Spleen (tissue), 11 donors: ENCODE results near the gene PCED1B. TPM values are rescaled to one million over a fixed set of nuclear protein-coding genes. Genes with fewer than 3 reads are reported as not detected.

Experiments
- DNase-seq: peaks from one replicate; pipeline ENCODE4 v3.0.0-alpha.2; 2020
- H3K27ac ChIP-seq, 8 donors: fragments of 200-600 bp; sonication (generic) in 7 of 8; 1 replicate in 4 of 8; 2 replicates in 4 of 8; pipeline versions ENCODE4 v1.5.0 to v1.8.0; 2016 to 2021; ENCODE audit warnings: inconsistent platforms in 4 of 8, mild to moderate bottlenecking in 4 of 8, moderate library complexity in 1 of 8
- H3K27me3 ChIP-seq, 7 donors: fragments of 200-600 bp; sonication (generic) in 6 of 7; replicated peaks in 1 of 7; 1 replicate in 4 of 7; 2 replicates in 3 of 7; pipeline versions ENCODE4 v1.5.0 to v1.8.0; 2016 to 2021; ENCODE audit warnings: inconsistent platforms in 3 of 7, mild to moderate bottlenecking in 1 of 7
- H3K36me3 ChIP-seq, 6 donors: fragments of 200-600 bp; sonication (generic) in 5 of 6; 1 replicate in 4 of 6; 2 replicates in 2 of 6; pipeline versions ENCODE4 v1.5.0 to v1.8.0; 2016 to 2021; ENCODE audit warnings: inconsistent platforms in 2 of 6
- H3K4me1 ChIP-seq, 6 donors: fragments of 200-600 bp; sonication (generic) in 5 of 6; 1 replicate in 3 of 6; 2 replicates in 3 of 6; pipeline versions ENCODE4 v1.5.0 to v1.8.0; 2016 to 2021; ENCODE audit warnings: inconsistent platforms in 3 of 6
- H3K4me3 ChIP-seq, 8 donors: fragments of 200-600 bp; sonication (generic) in 7 of 8; 1 replicate in 4 of 8; 2 replicates in 4 of 8; pipeline versions ENCODE4 v1.5.0 to v1.8.0; 2016 to 2021; ENCODE audit warnings: inconsistent platforms in 4 of 8, mild to moderate bottlenecking in 4 of 8, moderate library complexity in 2 of 8
- H3K9me3 ChIP-seq, 8 donors: fragments of 200-600 bp; sonication (generic) in 7 of 8; 1 replicate in 4 of 8; 2 replicates in 4 of 8; pipeline versions ENCODE4 v1.5.0 to v1.8.0; 2016 to 2021; ENCODE audit warnings: inconsistent platforms in 4 of 8
- POLR2A ChIP-seq, 3 donors: fragments of 450-650 bp; IDR thresholded peaks; one replicate each; pipeline ENCODE4 v1.5.1; 2017; ENCODE audit warnings: antibody characterized with exemption in 3 of 3, mild to moderate bottlenecking in 1 of 3
- POLR2AphosphoS5 ChIP-seq, 3 donors: sonication (generic); formaldehyde crosslinking; IDR thresholded peaks; one replicate each; pipeline ENCODE4 v1.5.1; 2017; ENCODE audit warnings: antibody characterized with exemption in 3 of 3
- WGBS, 5 donors: extraction: QIAGEN DNeasy Blood & Tissue Kit in 3 of 5; methylation state at CpG; one replicate each; pipeline versions ENCODE4 v1.1.5 to v1.1.7; 2013 to 2018; 5-methylcytosine and 5-hydroxymethylcytosine counted together
- intact Hi-C: fragments of 100-400 bp; cut with DNase I; formaldehyde crosslinking; loops from one replicate; pipeline ENCODE4 v1.15.0; 2023; ENCODE audit warnings: low total_unique reads
- polyA plus RNA-seq, 3 donors: library from polyadenylated mRNA; stranded (reverse); fragments of 200-250 nt; gene quantifications; one replicate each; pipeline ENCODE4 v1.2.1, GENCODE V29; 2013
- total RNA-seq, 7 donors: library from RNA; depleted of rRNA in 3 of 7; stranded (reverse); fragments of >200 nt in 3 of 7; fragmentation: NEBNext Ultra II Directional in 4 of 7; extraction: Animal tissue kit (Norgen Biotek cat#: 25700) in 4 of 7; gene quantifications; one replicate each; pipeline versions ENCODE4 v1.1.0 to v1.2.1, GENCODE V29; 2016 to 2021
- TF ChIP-seq, protein P1 (sequence below), 11 experiments: fragments of 200-600 bp in 7 of 11; fragments of 450-650 bp in 4 of 11; sonication (generic) in 4 of 11; IDR thresholded peaks in 8 of 11; conservative IDR thresholded peaks in 3 of 11; 1 replicate in 7 of 11; 2 replicates in 4 of 11; pipeline versions ENCODE4 v1.4.0 to v1.8.0; 2016 to 2021; ENCODE audit warnings: antibody characterized with exemption in 11 of 11, inconsistent platforms in 4 of 11, mild to moderate bottlenecking in 1 of 11
- donor health status: healthy with polysubstance abuse.
- donor health status: DM: no; HTN: no; CAD: no; lungs with moderate emphysema.
- donor health status: DM: no; HTN: no; CAD: no.
- donor health status: Bipolar disorder and iron deficiency.
- donor health status: healthy.
- donor health status: DM: no; HTN: no; CAD: no.
- donor health status: DM: yes; HTN: yes; CAD: no.

Gene PCED1B
- total and polyA plus RNA-seq, 10 donors: 15.3 to 34.5 (median 24.4) TPM

DNA sequence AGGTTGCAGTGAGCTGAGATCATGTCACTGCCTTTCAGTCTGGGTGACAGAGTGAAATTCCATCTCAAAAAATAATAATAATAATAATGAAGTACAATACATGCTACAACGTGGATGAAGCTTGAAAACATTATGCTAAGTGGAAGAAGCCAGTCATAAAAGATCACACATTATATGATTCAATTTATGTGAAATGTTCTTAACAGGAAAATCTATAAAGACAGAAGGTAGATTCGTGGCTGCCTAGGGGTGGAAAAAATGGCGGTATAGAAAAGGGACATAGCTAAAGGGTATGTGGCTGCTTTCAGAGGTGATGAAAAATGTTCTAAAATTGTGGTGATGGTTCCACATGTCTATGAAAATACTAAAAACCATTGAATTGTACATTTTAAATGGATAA is 41.3 kb downstream of the PCED1B start:
- Histone ChIP-seq H3K4me1 (no peaks in the 10 kb centered on the region), H3K36me3 (no peaks in the 10 kb centered on the region), H3K27me3 (no peaks in the 10 kb centered on the region), H3K4me3 (no peak overlapping the region), H3K27ac (no peak overlapping the region), H3K9me3 (no peaks in the 10 kb centered on the region)
- TF ChIP-seq, protein P1, sequence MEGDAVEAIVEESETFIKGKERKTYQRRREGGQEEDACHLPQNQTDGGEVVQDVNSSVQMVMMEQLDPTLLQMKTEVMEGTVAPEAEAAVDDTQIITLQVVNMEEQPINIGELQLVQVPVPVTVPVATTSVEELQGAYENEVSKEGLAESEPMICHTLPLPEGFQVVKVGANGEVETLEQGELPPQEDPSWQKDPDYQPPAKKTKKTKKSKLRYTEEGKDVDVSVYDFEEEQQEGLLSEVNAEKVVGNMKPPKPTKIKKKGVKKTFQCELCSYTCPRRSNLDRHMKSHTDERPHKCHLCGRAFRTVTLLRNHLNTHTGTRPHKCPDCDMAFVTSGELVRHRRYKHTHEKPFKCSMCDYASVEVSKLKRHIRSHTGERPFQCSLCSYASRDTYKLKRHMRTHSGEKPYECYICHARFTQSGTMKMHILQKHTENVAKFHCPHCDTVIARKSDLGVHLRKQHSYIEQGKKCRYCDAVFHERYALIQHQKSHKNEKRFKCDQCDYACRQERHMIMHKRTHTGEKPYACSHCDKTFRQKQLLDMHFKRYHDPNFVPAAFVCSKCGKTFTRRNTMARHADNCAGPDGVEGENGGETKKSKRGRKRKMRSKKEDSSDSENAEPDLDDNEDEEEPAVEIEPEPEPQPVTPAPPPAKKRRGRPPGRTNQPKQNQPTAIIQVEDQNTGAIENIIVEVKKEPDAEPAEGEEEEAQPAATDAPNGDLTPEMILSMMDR (IDR thresholded peaks at IDR 0.05 in 8 of 11, conservative IDR thresholded peaks at IDR 0.05 in 3 of 11): no peak
- no peak for TF ChIP-seq POLR2A (IDR thresholded peaks at IDR 0.05)
- intact Hi-C loops: no loop called here
- 87 to 98% (median 90%) methylated on average over 3 of the region's 3 CpGs for WGBS, 5 donors
- no peak for DNase-seq

DNA sequence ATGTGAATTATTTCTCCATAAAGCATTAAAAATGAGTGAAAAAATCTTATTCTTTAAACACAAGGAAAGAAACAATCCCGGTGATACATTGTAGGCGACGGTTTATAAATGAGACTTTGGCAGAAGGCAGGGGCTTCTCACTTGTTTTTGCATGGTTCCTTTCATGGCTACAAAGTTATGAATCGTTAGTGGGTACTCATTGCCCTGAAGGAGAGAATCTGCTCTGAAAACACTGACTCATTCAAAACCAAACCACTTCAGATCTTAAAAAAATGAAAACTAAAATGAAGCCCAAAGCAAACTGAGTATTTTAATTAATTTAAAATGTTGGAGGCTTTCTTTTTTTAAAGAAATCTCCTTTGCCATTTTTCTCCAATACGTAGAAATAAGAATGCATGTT is 41.7 kb downstream of the PCED1B start:
- no peaks in the 10 kb centered on the region for H3K27me3 ChIP-seq
- no peaks in the 10 kb centered on the region for H3K9me3 ChIP-seq
- H3K4me3 ChIP-seq: no peak overlapping the region
- 91 to 95% (median 94%) methylated on average over 5 of the region's 5 CpGs for WGBS, 5 donors
- DNase-seq: no peak
- H3K27ac ChIP-seq: no peak overlapping the region
- H3K36me3 ChIP-seq: no peaks in the 10 kb centered on the region
- intact Hi-C loops: no loop called here
- no peaks in the 10 kb centered on the region for H3K4me1 ChIP-seq
- TF ChIP-seq, protein P1 (IDR thresholded peaks at IDR 0.05 in 8 of 11, conservative IDR thresholded peaks at IDR 0.05 in 3 of 11): no peak
- no peak for TF ChIP-seq POLR2A (IDR thresholded peaks at IDR 0.05)
- no peak for TF ChIP-seq POLR2AphosphoS5 (IDR thresholded peaks at IDR 0.05)

DNA sequence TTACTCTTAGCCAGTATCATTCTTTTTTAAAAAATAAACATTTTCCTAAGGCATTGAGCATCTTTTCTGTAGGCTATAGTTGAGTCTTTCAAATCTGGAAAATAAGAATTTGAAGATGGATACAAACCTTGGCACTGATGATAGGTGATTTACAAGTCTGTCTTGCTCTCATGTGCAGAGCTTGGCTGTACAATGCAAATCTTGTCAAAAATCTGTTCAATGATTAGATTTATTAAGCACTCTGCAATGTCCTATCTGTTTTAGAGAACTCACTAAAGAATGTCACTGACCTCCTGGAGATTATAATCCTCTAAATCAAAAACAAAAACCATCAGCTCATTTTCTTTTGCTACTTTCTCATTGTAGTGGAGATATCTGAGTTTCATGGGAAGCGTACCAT is 43.2 kb downstream of the PCED1B start:
- 98 to 100% (median 100%) methylated on average over 1 of the region's 1 CpG for WGBS, 5 donors
- Histone ChIP-seq H3K36me3 (no peaks in the 10 kb centered on the region), H3K27ac (no peak overlapping the region), H3K4me1 (no peaks in the 10 kb centered on the region), H3K9me3 (no peaks in the 10 kb centered on the region), H3K4me3 (no peak overlapping the region), H3K27me3 (no peaks in the 10 kb centered on the region)
- intact Hi-C loops: no loop called here
- no peak for DNase-seq
- no peak for TF ChIP-seq POLR2A (IDR thresholded peaks at IDR 0.05)
- no peak for TF ChIP-seq POLR2AphosphoS5 (IDR thresholded peaks at IDR 0.05)
- TF ChIP-seq, protein P1 (IDR thresholded peaks at IDR 0.05 in 8 of 11, conservative IDR thresholded peaks at IDR 0.05 in 3 of 11): no peak

DNA sequence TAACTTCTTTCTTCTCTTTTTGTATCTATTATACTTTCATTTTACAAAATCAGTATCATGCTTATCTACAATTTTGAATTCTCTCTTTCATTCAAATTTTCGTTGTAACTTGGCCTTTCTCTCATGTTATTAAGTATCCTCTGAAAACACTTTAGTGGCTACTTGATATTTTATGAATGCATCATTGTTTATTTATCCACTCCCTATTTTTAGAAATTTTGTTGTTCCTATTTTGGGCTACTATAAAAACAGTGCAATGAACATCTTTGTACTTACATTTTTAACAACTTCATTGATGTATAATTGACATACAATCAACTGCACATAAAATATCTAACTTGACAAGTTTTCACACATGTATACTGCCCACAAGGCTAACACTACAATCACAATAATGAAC is 44.3 kb downstream of the PCED1B start:
- H3K27ac ChIP-seq: no peak overlapping the region
- no peak for TF ChIP-seq POLR2AphosphoS5 (IDR thresholded peaks at IDR 0.05)
- TF ChIP-seq, protein P1 (IDR thresholded peaks at IDR 0.05 in 8 of 11, conservative IDR thresholded peaks at IDR 0.05 in 3 of 11): no peak
- WGBS, 5 donors: 64 to 77% (median 71%) methylated on average over 1 of the region's 1 CpG

More for the DNA sequence above, 44.3 kb downstream of the PCED1B start:
- no peaks in the 10 kb centered on the region for H3K36me3 ChIP-seq
- DNase-seq: no peak
- intact Hi-C loops: no loop called here
- no peaks in the 10 kb centered on the region for H3K4me1 ChIP-seq
- no peaks in the 10 kb centered on the region for H3K27me3 ChIP-seq
- H3K4me3 ChIP-seq: no peak overlapping the region
- H3K9me3 ChIP-seq: no peaks in the 10 kb centered on the region
